ENCODE measurements around the gene VPS51.
A peak's percentile ranks its signal among the peaks of the same experiment; 100 is the strongest.

VPS51 gene

DNA sequence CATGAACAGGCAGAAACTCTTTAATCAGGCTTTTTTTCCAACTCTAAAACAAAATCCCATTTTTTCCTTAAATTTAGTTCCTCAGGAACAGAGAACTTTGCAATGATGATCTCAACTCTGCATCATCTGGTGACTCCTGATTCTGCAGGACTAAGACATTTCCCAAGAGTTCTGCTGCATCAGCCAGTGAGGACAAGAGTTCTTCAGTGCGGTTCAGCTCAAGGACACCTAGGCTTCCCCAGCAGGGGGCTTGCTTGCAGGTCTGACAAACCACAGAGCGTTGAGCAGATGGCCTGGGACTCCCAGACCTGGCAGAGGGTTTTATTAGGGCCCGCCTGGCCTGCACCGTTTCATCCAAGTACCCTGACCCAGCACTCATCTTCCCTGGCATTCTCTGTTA is 18.6 kb upstream of the VPS51 start:
- no peak for DNase-seq

- DNase-seq: no peak
Measured at GRCh38 chr11:65078151-65078550, 17.9 kb upstream of the VPS51 start.

DNA sequence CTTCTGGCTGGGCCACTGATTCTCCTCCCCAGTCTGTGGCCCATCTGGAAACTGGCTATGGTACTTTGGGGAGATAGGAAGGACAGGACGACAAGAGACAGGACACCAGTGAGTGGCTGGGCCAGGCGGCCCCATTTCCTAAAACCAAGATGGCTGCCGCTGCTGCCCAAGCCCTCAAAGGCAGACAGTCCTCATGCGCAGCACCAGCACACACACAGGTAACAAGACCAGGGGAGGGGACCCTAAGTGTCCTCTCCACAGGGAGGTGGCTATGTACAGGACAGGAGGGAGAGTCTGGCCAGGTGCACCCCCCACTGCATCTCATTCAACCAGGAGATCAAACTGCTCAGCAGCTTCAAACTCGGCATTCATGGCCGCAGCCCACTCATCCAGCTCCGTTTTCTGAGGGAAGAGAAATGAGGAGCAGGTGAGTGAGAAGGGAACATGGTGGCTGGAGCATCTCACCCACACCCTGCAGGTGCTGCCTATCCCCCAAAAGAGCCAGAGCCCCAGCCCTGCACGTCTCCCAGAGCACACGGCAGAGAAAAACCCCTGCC is 17.1 kb upstream of the VPS51 start:
- DNase-seq: no peak

- DNase-seq: no peak
Measured at GRCh38 chr11:65083134-65083833, 12.7 kb upstream of the VPS51 start.

- DNase-seq: peak; percentile 84 to 86
Measured at GRCh38 chr11:65083834-65084597, 12.0 kb upstream of the VPS51 start, which contains the start of the genes CDCA5 and ZFPL1. CDCA5 (minus strand) TSS chr11:65084040; CDS start chr11:65083978, 62 bp downstream. ZFPL1 (plus strand) TSS chr11:65084222; CDS start chr11:65084699, 477 bp downstream.

DNA sequence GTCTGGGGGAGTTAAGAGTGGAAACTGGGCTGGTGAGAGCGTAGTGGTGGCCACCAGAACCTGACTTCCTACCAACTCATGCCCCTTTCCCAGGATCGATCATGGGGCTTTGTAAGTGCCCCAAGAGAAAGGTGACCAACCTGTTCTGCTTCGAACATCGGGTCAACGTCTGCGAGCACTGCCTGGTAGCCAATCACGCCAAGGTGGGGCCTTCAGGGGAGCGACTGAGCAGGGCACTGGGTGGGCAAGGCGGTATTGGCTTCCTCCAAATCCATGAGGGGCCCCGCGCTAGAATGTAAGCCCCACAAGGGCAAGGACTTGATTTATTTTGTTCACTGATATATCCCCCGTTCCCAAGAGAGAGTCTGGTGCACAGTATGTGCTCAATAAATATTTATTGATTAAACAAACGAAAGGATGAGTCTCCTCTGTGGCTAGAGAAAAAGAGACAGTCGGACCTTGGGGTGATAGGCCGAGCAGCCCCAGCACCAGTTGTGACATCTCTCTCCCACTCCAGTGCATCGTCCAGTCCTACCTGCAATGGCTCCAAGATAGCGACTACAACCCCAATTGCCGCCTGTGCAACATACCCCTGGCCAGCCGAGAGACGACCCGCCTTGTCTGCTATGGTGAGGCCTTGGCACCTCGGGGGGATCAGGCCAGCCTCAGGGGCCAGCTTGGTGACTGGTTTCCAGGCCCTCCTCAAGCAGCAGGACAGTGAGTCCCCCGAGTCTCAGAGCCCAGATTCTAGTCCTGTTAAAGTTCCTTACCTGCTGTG is 11.2 kb upstream of the VPS51 start:
- DNase-seq: no peak

- no peak for DNase-seq
Measured at GRCh38 chr11:65085446-65085845, 10.6 kb upstream of the VPS51 start.

GRCh38 chr11:65086809-65087208 is 9.2 kb upstream of the VPS51 start:
- DNase-seq: no peak

DNA sequence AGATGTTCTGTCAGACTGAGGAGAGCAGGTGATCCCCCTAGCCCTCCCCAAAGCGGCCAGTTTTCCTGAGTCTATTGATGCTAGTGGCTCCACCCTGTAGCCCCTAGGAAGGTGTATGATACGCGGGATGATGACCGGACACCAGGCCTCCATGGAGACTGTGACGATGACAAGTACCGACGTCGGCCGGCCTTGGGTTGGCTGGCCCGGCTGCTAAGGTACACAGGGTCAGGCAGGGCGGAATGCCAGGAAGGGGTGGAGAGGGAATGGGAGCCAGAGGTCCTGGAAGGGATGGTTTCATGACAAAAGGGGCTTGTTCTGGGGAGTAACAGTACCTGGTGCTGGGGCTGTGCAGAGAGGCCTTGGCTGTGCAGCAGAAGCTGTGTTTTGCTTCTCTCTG is 8.8 kb upstream of the VPS51 start:
- DNase-seq: no peak

- DNase-seq: no peak
Measured at GRCh38 chr11:65087827-65088226, 8.2 kb upstream of the VPS51 start.

DNA sequence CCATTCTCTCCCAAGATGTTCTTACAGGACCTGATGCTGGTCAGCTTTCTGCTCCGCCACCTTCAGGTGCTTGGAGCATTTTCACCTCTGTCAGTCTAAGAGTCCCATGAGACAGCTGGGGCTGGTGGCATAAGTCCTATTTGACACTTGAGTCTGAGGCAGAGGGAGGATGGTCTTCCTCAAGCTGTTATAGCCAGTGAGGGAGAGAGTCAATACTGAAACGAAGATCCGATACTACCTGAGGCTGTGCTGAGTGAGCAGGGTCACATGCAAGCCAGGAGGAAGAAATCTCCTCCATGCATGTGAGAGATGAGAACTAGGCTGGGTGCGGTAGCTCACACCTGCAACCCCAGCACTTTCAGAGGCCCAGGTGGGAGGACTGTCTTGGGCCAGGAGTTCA is 6.4 kb upstream of the VPS51 start:
- DNase-seq: no peak

DNA sequence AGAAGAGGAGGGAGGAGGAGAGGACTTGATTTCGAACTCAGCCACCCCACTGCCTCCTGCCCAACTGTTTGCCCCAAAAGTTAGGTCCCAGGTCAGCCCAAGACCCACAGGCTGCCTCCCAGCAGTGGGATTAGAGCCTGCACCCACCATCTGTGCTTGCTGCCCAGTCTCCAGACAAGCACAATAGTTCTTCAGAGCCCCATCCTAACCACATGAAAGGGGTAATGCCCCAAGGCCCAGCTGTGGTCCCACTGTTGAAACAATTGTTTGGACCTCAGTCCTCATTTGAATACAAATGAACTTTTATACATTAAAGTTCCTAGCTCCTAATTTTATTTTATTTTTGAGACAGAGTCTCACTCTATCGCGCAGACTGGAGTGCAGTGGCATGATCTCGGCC is 5.4 kb upstream of the VPS51 start:
- DNase-seq: no peak

DNA sequence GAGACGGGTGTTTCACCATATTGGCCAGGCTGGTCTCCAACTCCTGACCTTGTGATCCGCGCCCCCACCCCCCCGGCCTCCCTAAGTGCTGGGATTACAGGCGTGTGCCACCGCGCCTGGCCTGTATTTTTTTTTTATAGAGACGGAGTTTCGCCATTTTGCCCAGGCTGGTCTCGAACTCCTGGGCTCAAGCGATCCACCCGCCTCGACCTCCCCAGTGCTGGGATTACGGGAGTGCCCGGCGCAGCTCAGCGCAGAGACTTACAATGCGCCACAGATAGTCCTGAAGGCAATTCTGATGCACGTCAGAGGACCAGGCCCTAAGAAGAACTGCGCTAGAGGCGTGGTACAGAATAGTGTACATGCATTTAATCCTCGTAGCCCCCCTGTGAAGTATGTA is 587 bp upstream of the VPS51 start:
- DNase-seq: no peak

DNA sequence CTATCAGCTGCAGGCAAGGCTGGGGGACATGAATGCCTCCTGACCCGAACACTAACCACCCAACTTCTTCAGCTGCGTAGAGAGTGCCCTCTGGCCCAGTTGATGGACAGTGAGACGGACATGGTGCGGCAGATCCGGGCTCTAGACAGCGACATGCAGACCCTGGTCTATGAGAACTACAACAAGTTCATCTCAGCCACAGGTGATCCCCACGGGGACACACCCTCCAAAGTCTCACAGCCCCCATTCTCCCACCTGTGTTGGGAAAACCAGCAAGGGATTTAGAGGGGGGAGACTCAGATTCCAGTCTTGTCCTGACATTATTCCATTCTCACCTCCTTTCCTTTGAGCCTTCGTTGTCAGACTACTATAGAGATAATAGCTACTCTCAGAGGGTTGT is 912 bp downstream of the VPS51 start:
- no peak for DNase-seq

DNA sequence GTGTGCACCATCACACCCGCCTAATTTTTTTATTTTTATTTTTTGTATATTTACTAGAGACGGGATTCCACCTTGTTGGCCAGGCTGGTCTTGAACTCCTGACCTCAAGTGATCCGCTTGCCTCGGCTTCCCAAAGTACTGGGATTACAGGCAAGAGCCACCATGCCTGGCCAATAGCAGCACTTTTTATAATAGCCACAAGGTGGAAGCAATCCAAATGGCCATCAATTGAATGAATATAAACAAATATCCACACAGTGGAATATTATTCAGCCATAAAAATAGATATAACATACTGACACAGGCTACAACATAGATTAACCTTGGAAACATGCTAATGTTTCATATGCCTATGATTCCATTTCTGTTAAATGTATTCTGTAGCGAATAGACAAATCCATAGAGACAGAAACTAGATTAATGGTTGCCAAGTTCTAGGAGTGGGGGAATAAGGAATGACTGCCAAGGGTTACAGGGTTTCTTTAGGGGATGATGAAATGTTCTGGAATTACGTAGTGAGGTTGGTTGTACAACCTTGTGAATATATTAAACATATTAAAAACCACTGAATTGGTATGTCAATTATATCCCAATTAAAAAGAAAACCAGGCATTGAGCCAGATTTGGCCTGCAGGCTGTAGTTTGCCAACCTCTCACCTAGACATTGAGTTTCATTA is 4.8 kb downstream of the VPS51 start:
- DNase-seq: no peak

DNA sequence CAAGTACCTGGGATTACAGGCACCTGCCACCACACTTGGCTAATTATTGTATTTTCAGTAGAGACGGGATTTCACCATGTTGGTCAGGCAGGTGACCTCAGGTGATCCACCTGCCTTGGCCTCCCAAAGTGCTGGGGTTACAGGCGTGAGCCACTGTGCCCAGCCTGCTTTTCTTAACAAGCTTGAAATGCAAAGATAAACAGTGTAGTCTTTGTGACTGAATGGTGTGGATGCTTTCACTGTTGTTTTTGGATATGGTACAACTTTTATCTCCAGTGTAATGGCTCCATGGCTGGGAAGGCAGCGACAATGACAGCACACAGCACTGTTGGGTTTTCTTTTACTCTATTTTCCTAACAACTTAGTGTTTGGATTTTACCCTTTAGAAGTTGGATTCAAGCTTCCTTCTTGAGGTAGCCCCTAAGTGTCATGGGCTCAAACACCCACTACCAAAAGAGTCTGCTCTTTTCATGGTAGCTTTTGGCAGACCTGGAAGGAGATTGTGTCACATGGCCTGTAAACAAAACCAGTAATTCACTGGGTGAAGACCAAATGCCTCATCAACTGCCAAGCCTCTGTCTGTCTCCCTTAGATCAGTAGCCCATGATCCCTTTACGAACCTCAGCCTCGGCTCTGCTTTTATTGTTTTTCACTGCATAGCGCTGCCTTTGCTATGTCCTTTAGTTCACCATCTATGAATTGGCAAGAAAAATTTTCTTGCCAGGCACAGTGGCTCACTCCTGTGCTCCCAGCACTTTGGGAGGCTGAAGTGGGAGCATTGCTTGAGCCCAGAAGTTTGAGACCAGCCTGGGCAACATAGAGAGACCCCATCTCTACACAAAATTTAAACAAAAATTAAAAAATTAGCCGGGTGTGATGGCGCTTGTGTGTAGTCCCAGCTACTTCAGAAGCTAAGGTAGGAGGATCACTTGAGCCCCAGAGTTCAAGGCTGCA is 6.4 kb downstream of the VPS51 start:
- no peak for DNase-seq

GRCh38 chr11:65103476-65103875 is 7.5 kb downstream of the VPS51 start:
- DNase-seq: no peak

DNA sequence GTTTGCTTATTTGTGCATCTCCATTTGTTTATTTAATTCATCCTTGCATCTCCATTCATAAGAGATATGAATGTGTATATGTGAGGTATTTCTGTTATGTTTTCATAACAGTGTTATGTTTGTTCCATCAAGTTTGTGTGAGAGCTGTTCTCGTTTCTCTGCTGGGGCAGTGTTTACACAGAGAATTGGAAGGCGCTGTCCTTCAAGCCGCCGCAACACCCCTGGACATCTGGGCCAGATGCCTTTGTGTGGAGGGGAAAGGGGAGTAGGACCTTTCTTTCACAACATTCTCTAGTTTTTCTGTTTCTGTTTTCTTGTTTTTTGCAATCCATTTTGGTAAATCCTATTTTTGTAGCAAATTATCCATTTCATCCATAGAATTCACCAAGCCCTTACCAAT is 8.6 kb downstream of the VPS51 start:
- no peak for DNase-seq

- DNase-seq: no peak
Measured at GRCh38 chr11:65107078-65107477, 11.1 kb downstream of the VPS51 start.

GRCh38 chr11:65107751-65108468 is 11.9 kb downstream of the VPS51 start:
- no peak for DNase-seq

All from NCI-H187 (cell line).